Subcutaneous adipose tissue (tissue), 4 donors: ENCODE data around the gene TRDN. TPM values are rescaled to one million over a fixed set of nuclear protein-coding genes. Genes with fewer than 3 reads are reported as not detected.

Source experiments
- total RNA-seq, 4 donors: library from RNA; depleted of rRNA; stranded (reverse); fragments of >200 nt; gene quantifications; one replicate each; pipeline ENCODE4 v1.1.0, GENCODE V29; 2016
- TF ChIP-seq, protein P1 (sequence below): fragments of 450-650 bp; IDR thresholded peaks from one replicate; pipeline ENCODE4 v1.5.1; 2016; ENCODE audit warnings: low read depth, mild to moderate bottlenecking, control low read depth, antibody characterized with exemption, moderate library complexity

TRDN gene
- total RNA-seq, 4 donors from 2014 or later = under 0.01 to 2.8 (median 2.2) TPM; not detected in 1

DNA sequence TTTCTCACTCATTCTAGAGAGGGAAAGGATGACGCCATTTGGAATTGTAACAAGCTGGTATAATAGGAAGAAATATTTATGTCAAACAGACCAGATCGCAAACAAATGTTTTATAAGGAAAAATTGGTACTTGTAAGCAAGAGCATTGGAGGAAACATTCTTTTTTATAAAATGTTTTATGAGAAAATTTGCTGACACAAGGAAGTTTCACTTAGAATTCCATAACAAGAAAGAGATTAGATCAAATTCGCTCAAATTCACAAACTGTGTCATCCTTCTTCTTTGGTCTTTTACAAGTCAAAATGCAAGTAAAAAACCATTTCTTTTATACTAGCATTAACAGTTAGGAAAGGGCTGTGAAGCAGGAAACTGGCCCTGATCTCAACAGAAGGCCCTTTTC lies 179.9 kb downstream of the TRDN start:
- TF ChIP-seq, protein P1, sequence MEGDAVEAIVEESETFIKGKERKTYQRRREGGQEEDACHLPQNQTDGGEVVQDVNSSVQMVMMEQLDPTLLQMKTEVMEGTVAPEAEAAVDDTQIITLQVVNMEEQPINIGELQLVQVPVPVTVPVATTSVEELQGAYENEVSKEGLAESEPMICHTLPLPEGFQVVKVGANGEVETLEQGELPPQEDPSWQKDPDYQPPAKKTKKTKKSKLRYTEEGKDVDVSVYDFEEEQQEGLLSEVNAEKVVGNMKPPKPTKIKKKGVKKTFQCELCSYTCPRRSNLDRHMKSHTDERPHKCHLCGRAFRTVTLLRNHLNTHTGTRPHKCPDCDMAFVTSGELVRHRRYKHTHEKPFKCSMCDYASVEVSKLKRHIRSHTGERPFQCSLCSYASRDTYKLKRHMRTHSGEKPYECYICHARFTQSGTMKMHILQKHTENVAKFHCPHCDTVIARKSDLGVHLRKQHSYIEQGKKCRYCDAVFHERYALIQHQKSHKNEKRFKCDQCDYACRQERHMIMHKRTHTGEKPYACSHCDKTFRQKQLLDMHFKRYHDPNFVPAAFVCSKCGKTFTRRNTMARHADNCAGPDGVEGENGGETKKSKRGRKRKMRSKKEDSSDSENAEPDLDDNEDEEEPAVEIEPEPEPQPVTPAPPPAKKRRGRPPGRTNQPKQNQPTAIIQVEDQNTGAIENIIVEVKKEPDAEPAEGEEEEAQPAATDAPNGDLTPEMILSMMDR = no peak

DNA sequence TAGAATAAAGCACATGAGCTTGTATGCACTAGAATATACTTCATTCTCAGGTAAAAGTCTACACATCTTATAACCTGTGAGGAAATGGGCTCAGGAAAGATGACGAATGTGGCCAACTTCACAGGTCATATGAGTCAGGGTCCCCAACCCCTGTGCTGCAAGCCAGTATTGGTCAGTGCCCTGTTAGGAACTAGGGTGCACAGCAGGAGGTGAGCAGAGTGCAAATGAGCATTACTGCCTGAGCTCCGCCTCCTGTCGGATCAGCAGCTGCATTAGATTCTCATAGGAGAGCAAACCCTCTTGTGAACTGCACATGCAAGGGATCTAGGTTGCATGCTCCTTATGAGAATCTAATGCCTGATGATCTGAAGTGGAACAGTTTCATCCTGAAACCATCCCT lies 182.3 kb downstream of the TRDN start:
- TF ChIP-seq, protein P1 = no peak

DNA sequence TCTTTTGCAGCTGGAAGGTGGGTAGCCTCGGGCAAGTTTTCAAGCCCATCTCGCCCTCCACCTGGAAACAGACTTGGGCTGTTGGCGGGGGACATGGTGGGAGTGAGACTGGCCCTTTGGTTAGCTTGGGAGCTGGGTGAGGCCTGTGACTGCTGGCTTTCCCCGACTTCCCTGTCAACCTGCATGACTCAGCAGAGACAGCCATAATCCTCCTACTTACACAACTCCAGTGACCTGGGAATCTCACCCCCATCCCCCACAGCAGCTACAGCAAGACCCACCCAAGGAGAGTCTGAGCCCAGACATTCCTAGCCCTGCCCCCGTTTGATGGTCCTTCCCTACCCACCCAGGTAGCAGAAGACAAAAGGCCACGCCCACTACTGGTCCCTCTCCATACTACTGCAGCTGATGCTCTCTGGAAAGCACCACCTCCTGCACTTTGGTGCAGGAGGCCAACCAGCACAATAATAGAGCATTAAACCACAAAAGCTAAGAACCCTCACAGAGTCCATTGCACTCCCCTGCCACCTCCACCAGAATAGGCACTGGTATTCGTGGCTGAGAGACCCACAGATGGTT lies 188.4 kb downstream of the TRDN start:
- TF ChIP-seq, protein P1 = no peak

DNA sequence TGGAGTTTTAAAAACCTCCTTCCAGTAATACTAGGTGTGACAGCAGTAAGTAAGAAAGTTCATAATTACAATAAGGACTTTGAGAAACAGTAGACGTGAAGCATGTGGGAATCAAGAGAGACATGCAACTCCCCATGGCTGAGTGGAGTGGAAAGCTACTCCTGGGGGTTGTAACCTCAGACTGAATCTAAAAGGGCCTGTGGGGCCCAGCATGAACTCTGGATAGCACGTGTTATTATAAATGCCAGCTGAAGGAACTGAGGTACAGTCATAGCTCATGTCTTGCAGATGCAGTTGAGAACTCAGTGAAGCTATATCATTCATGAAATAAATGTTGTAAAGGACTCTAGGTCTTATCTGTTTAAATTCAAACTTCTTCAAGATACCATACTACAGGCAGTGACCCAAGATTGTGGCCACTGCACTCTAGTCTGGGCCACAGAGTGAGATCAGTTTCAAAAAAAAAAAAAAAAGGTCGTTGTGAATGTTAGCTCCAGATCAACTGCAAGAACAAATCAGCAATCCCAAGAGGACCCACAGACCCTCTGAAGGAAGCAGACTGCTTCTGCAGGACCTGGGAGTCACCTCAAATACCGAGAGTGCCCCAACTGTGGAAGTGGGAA lies 189.3 kb downstream of the TRDN start:
- TF ChIP-seq, protein P1 = no peak

DNA sequence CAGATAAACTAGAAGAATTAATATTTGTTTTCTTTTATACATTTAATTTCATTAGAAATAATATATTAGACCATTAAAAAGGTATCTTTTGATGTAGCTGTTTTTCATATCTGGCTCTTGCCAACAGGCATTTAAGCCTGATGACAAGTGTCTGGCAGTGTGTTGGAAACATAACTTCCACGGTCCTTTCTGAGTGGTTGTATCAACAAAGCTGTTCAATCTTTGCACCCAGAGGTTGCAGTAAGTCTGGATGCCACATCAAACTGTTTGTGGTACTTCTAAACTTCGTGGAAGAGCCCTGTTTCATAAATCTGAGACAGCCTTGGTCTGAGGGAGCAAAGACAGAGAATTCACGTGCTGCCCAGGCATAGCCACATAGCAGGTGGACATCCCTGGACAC lies 197.4 kb downstream of the TRDN start:
- TF ChIP-seq, protein P1 = no peak

DNA sequence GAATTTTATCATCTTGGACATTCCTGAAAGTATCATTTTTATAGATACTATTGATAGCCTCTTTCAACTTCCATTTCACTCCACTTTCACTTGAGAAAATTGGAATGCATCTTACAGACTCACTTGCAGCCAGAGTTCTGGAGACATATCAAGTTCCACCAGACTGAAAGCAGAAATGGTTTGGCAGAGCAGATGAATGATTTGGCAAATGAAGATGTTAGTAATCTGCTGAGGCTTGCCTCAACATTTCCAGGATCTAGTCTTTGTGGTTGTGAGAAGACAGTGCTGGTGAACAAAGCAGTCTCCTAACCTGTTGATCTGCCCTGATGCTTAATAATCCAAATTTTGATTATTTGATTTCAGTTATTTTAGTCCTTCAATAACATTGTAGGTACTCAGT lies 202.6 kb downstream of the TRDN start:
- TF ChIP-seq, protein P1 = no peak

DNA sequence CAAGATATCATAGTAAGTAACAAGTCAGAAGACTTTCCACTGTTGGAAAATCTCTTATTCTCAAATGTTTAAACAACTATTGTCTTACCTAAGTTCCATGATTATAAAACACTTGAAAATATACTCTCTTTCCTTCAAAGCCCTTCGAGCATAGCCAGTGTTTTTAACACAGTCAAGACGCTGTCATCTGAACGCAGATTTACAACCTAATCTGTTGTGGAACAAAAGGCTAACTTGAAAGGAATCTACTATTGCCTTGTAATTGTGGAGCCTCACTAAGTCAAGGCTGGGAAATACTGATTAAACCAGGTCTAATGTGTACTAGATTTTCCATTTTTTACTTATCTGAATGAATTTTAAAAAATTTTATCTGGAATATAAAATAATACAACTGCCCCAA lies 205.8 kb downstream of the TRDN start:
- TF ChIP-seq, protein P1 = no peak
